Activated CD4-positive, alpha-beta T cell treated with anti-CD3 and anti-CD28 coated beads for 4 hours (primary cell): ENCODE data around the gene MN1.
"Not testable (repeated sequence)": the region's sequence is repeated elsewhere in the genome, so short reads cannot be mapped to it uniquely, and the experiment has no call there.

Source experiments
- DNase-seq, 2 donors: peaks; one replicate each; pipeline ENCODE4 v3.0.0-alpha.2; 2020

MN1 gene

GRCh38 chr22:27755521-27756211 is 45.9 kb downstream of the MN1 start:
- DNase-seq: no peak

GRCh38 chr22:27754888-27755480 is 46.6 kb downstream of the MN1 start:
- no peak for DNase-seq

- no peak for DNase-seq
Measured at GRCh38 chr22:27754247-27754887, 47.2 kb downstream of the MN1 start.

GRCh38 chr22:27752771-27753170 is 48.8 kb downstream of the MN1 start:
- no peak for DNase-seq

GRCh38 chr22:27752141-27752540 is 49.4 kb downstream of the MN1 start:
- no peak for DNase-seq

GRCh38 chr22:27751277-27752070 is 50.1 kb downstream of the MN1 start:
- no peak for DNase-seq

GRCh38 chr22:27750584-27751265 is 50.8 kb downstream of the MN1 start:
- no peak for DNase-seq

GRCh38 chr22:27749597-27750225 is 51.8 kb downstream of the MN1 start:
- no peak for DNase-seq

- DNase-seq: no peak
Measured at GRCh38 chr22:27748751-27749191, 52.8 kb downstream of the MN1 start.

- no peak for DNase-seq
Measured at GRCh38 chr22:27748349-27748748, 53.2 kb downstream of the MN1 start.

- DNase-seq: no peak
Measured at GRCh38 chr22:27747396-27748221, 53.9 kb downstream of the MN1 start.

- DNase-seq: no peak
Measured at GRCh38 chr22:27746918-27747317, 54.6 kb downstream of the MN1 start.

GRCh38 chr22:27745809-27746208 is 55.7 kb downstream of the MN1 start:
- DNase-seq: no peak

- DNase-seq: no peak
Measured at GRCh38 chr22:27745154-27745553, 56.4 kb downstream of the MN1 start.

GRCh38 chr22:27744078-27744477 is 57.5 kb downstream of the MN1 start:
- DNase-seq: not testable (repeated sequence)

GRCh38 chr22:27740202-27740748 is 61.3 kb downstream of the MN1 start:
- DNase-seq: no peak

GRCh38 chr22:27737521-27737920 is 64.0 kb downstream of the MN1 start:
- no peak for DNase-seq

- DNase-seq: no peak
Measured at GRCh38 chr22:27734066-27734465, 67.5 kb downstream of the MN1 start.

- no peak for DNase-seq
Measured at GRCh38 chr22:27732841-27733240, 68.7 kb downstream of the MN1 start.

- DNase-seq: no peak
Measured at GRCh38 chr22:27732391-27732790, 69.2 kb downstream of the MN1 start.

GRCh38 chr22:27731621-27732020 is 69.9 kb downstream of the MN1 start:
- DNase-seq: no peak
